SK-N-SH (cell line): Measurements from ENCODE around the gene RNF39. TPM values are rescaled to one million over a fixed set of nuclear protein-coding genes. Genes with fewer than 3 reads are reported as not detected.

Source experiments
- CTCF ChIA-PET: fragments of 300-600, 350-600 bp; formaldehyde crosslinking; extraction: SDS; loops from one replicate; lab custom pipeline; 2021; lab: Yijun Ruan, JAX
- POLR2A ChIA-PET: fragments of 350-600 bp; sonication (Branson Sonifier 250); formaldehyde crosslinking; extraction: SDS; loops from one replicate; lab custom pipeline; 2020; ENCODE audit warnings: antibody characterized with exemption, inconsistent platforms; lab: Yijun Ruan, JAX
- DNase-seq: peaks from one replicate; pipeline ENCODE4 v3.0.0; 2012
- H2AFZ ChIP-seq: fragments of 200-600 bp; sonication (generic); 2 replicates; pipeline ENCODE4 v1.8.1; 2016; ENCODE audit warnings: antibody characterized with exemption, mild to moderate bottlenecking, low read depth
- H3F3A ChIP-seq: fragments of 200-600 bp; sonication (generic); replicated peaks from 2 replicates; pipeline ENCODE3; 2016; ENCODE audit warnings: antibody characterized with exemption, mild to moderate bottlenecking; ENCODE audit not compliant: insufficient read depth
- H3K27ac ChIP-seq, 2 experiments: fragments of 200-500 bp in 1 of 2; fragments of 200-600 bp in 1 of 2; sonication (Bioruptor generic) in 1 of 2; sonication (generic), shearing (Covaris generic) in 1 of 2; 2 replicates each; pipeline versions ENCODE4 v1.5.1 to v1.6.1; 2014 to 2016; ENCODE audit warnings: low read depth in 2 of 2, inconsistent platforms in 1 of 2, low read length in 1 of 2, mild to moderate bottlenecking in 1 of 2, mixed read lengths in 1 of 2
- H3K27me3 ChIP-seq: fragments of 200-600 bp; sonication (generic), shearing (Covaris generic); 2 replicates; pipeline ENCODE4 v1.6.1; 2016; ENCODE audit warnings: mixed run types; ENCODE audit not compliant: insufficient read depth
- H3K36me3 ChIP-seq, 2 experiments: fragments of 200-500 bp in 1 of 2; fragments of 200-600 bp in 1 of 2; sonication (Bioruptor generic) in 1 of 2; sonication (generic) in 1 of 2; replicated peaks in 1 of 2; 2 replicates each; pipeline versions ENCODE3 to v1.5.1; 2014 to 2016; ENCODE audit warnings: low read length in 1 of 2, mild to moderate bottlenecking in 1 of 2; ENCODE audit not compliant: insufficient read depth in 2 of 2, control insufficient read depth in 1 of 2
- H3K4me1 ChIP-seq, 2 experiments: fragments of 200-500 bp in 1 of 2; fragments of 200-600 bp in 1 of 2; sonication (Bioruptor generic) in 1 of 2; sonication (generic), shearing (Covaris generic) in 1 of 2; 2 replicates each; pipeline versions ENCODE4 v1.5.1 to v1.6.1; 2014 to 2016; ENCODE audit warnings: low read depth in 1 of 2, low read length in 1 of 2, mixed run types in 1 of 2; ENCODE audit not compliant: insufficient read depth in 2 of 2, control insufficient read depth in 1 of 2
- H3K4me2 ChIP-seq: fragments of 200-600 bp; sonication (generic), shearing (Covaris generic); 2 replicates; pipeline ENCODE4 v1.6.1; 2017; ENCODE audit warnings: mixed run types
- H3K4me3 ChIP-seq, 2 experiments: fragments of 200-500 bp in 1 of 2; fragments of 200-600 bp in 1 of 2; sonication (Bioruptor generic) in 1 of 2; sonication (generic), shearing (Covaris generic) in 1 of 2; 2 replicates each; pipeline versions ENCODE4 v1.5.1 to v1.8.1; 2014 to 2016; ENCODE audit warnings: low read depth in 2 of 2, inconsistent platforms in 1 of 2, low read length in 1 of 2, mild to moderate bottlenecking in 1 of 2, mixed read lengths in 1 of 2, moderate library complexity in 1 of 2
- H3K79me2 ChIP-seq: fragments of 200-600 bp; sonication (generic); 2 replicates; pipeline ENCODE4 v1.8.1; 2017; ENCODE audit warnings: mild to moderate bottlenecking; ENCODE audit not compliant: insufficient read depth
- H3K9ac ChIP-seq: fragments of 200-600 bp; sonication (generic); 2 replicates; pipeline ENCODE4 v1.6.1; 2017; ENCODE audit warnings: mixed run types
- H3K9me2 ChIP-seq: fragments of 200-600 bp; sonication (generic); 2 replicates; pipeline ENCODE4 v1.6.1; 2017; ENCODE audit warnings: mixed run types
- H3K9me3 ChIP-seq: fragments of 200-600 bp; sonication (generic); 2 replicates; pipeline ENCODE4 v1.6.1; 2017; ENCODE audit warnings: mixed run types, mild to moderate bottlenecking, moderate library complexity
- H4K20me1 ChIP-seq: fragments of 200-600 bp; sonication (generic); 2 replicates; pipeline ENCODE4 v1.6.1; 2017; ENCODE audit warnings: mild to moderate bottlenecking, mixed run types; ENCODE audit not compliant: insufficient read depth
- CTCF ChIP-seq: fragments of 200-600 bp; sonication (generic); IDR thresholded peaks from 2 replicates; pipeline ENCODE4 v1.6.1; 2017; ENCODE audit warnings: antibody characterized with exemption, mild to moderate bottlenecking, moderate library complexity
- FOXJ3 ChIP-seq: sonication (generic); formaldehyde crosslinking; IDR thresholded peaks from 2 replicates; pipeline ENCODE4 v1.5.1; 2020; ENCODE audit warnings: mild to moderate bottlenecking, missing genetic modification reagents
- FOXM1 ChIP-seq: IDR thresholded peaks from 2 replicates; pipeline ENCODE4 v1.4.0; 2012; ENCODE audit warnings: low read depth, mild to moderate bottlenecking
- GATA2 ChIP-seq: sonication (generic); formaldehyde crosslinking; IDR thresholded peaks from 2 replicates; pipeline ENCODE4 v1.5.0; 2020; ENCODE audit warnings: mild to moderate bottlenecking, missing genetic modification reagents
- IRF3 ChIP-seq: fragments of 150-350 bp; IDR thresholded peaks from 2 replicates; pipeline ENCODE4 v1.6.1; 2016; ENCODE audit warnings: mild to moderate bottlenecking, low read depth, low read length
- MAX ChIP-seq: IDR thresholded peaks from 2 replicates; pipeline ENCODE4 v1.4.0; 2012; ENCODE audit warnings: low read depth
- MXI1 ChIP-seq: IDR thresholded peaks from 2 replicates; pipeline ENCODE4 v1.6.1; 2012; ENCODE audit warnings: mild to moderate bottlenecking, low read depth, low read length, improper control_type of control experiment
- NRF1 ChIP-seq: IDR thresholded peaks from 2 replicates; pipeline ENCODE4 v1.6.1; 2012; ENCODE audit warnings: low read depth, mild to moderate bottlenecking, low read length
- RCOR1 ChIP-seq: fragments of 150-350 bp; IDR thresholded peaks from 2 replicates; pipeline ENCODE4 v1.6.1; 2017; ENCODE audit warnings: antibody characterized with exemption, low read length
- REST ChIP-seq: IDR thresholded peaks from 2 replicates; pipeline ENCODE4 v1.6.1; 2012; ENCODE audit warnings: mild to moderate bottlenecking, low read depth, low read length, moderate library complexity
- RFX5 ChIP-seq: IDR thresholded peaks from 2 replicates; pipeline ENCODE4 v1.6.1; 2012; ENCODE audit warnings: mild to moderate bottlenecking, improper control_type of control experiment, low read length
- TEAD4 ChIP-seq: IDR thresholded peaks from 2 replicates; pipeline ENCODE4 v1.4.0; 2012; ENCODE audit warnings: mild to moderate bottlenecking, borderline replicate concordance; ENCODE audit not compliant: insufficient read depth
- USF2 ChIP-seq: fragments of 150-350 bp; IDR thresholded peaks from 2 replicates; pipeline ENCODE4 v1.6.1; 2017; ENCODE audit warnings: antibody characterized with exemption, low read length, low read depth, borderline replicate concordance
- WGBS: methylation state at CpG from one replicate; pipeline ENCODE4 v1.1.6; 2017; ENCODE audit warnings: low lambda C conversion rate; 5-methylcytosine and 5-hydroxymethylcytosine counted together
- polyA plus RNA-seq, 3 experiments: library from polyadenylated mRNA; depleted of rRNA; stranded (reverse); fragments of >200 nt; gene quantifications; 2 replicates each; pipeline ENCODE4 v1.2.3, GENCODE V29; 2012

Gene RNF39
- polyA plus RNA-seq, 1 of the 3 experiments (the other 2 are of a cell fraction) = not detected

- no peak overlapping the region for H3K4me3 ChIP-seq
- no peak for TF ChIP-seq IRF3
- TF ChIP-seq GATA2 = no peak
- no peak for TF ChIP-seq FOXJ3 (CRISPR knock-in tag)
- TF ChIP-seq MXI1 = no peak
- TF ChIP-seq TEAD4 = no peak
- TF ChIP-seq REST = no peak
- no peak for TF ChIP-seq MAX
- no peaks in the 10 kb centered on the region for H3F3A ChIP-seq
- ChIA-PET CTCF (no interaction called here), POLR2A (no interaction called here)
- DNase-seq = no peak
- no peak overlapping the region for H2AFZ ChIP-seq
- no peaks in the 10 kb centered on the region for H3K27me3 ChIP-seq
- H4K20me1 ChIP-seq = no peaks in the 10 kb centered on the region
- H3K9me3 ChIP-seq = no peaks in the 10 kb centered on the region
- no peak overlapping the region for H3K4me2 ChIP-seq
- H3K9ac ChIP-seq = no peak overlapping the region
- H3K4me1 ChIP-seq = no peaks in the 10 kb centered on the region
- H3K27ac ChIP-seq = no peak overlapping the region
- 81% methylated on average over 1 of the region's 1 CpG for WGBS
- H3K9me2 ChIP-seq = no peaks in the 10 kb centered on the region
- no peaks in the 10 kb centered on the region for H3K79me2 ChIP-seq
- no peaks in the 10 kb centered on the region for H3K36me3 ChIP-seq
Measured at GRCh38 chr6:30029588-30029987, 46.0 kb downstream of the RNF39 start.

- ChIA-PET CTCF (interaction anchor here (0.9 to 2.8 kb wide), 6 partner anchors 12 to 371 kb away, joined by 3 to 16 read pairs (median 4); no protein-coding TSS in a partner anchor), POLR2A (no interaction called here)
- no peak overlapping the region for H3K4me3 ChIP-seq
- 83% methylated on average over 1 of the region's 1 CpG for WGBS
- H3K27ac ChIP-seq = no peak overlapping the region
- H3K4me2 ChIP-seq = no peak overlapping the region
- H3K36me3 ChIP-seq = peaks cover 0 to 2% of the 10 kb centered on the region in 2 experiments
- H3K9ac ChIP-seq = no peak overlapping the region
- DNase-seq = no peak
- no peaks in the 10 kb centered on the region for H3K27me3 ChIP-seq
- no peaks in the 10 kb centered on the region for H3K4me1 ChIP-seq
- H2AFZ ChIP-seq = no peak overlapping the region
- no peaks in the 10 kb centered on the region for H3F3A ChIP-seq
- no peaks in the 10 kb centered on the region for H3K9me2 ChIP-seq
- no peaks in the 10 kb centered on the region for H3K9me3 ChIP-seq
- H3K79me2 ChIP-seq = no peaks in the 10 kb centered on the region
- H4K20me1 ChIP-seq = no peaks in the 10 kb centered on the region
- no peak for TF ChIP-seq MXI1
- TF ChIP-seq RCOR1 = no peak
- no peak for TF ChIP-seq NRF1
- no peak for TF ChIP-seq TEAD4
- no peak for TF ChIP-seq CTCF
- TF ChIP-seq USF2 = no peak
- TF ChIP-seq REST = no peak
- no peak for TF ChIP-seq FOXM1
- TF ChIP-seq RFX5 = no peak
Measured at GRCh38 chr6:30025186-30025585, 50.4 kb downstream of the RNF39 start.
